Kidney (tissue), 14 donors: ENCODE results near the gene ZNF627. TPM values are rescaled to one million over a fixed set of nuclear protein-coding genes. Genes with fewer than 3 reads are reported as not detected.
"Not testable (repeated sequence)": the region's sequence is repeated elsewhere in the genome, so short reads cannot be mapped to it uniquely, and the experiment has no call there.

ENCODE experiments used
- DNase-seq, 5 donors: peaks; one replicate each; pipeline ENCODE4 v3.0.0-alpha.2; 2013 to 2020
- FAIRE-seq: peaks from 2 replicates; lab custom pipeline; 2012; peaks lifted over from hg19 to GRCh38; lab: Jason Lieb, UNC
- H3K27ac ChIP-seq, 2 donors: one replicate each; pipeline ENCODE4 v1.7.0; 2013; ENCODE audit warnings: low read depth in 2 of 2, low read length in 2 of 2, inconsistent platforms in 1 of 2
- H3K27me3 ChIP-seq: one replicate; pipeline ENCODE4 v1.7.1; 2013; ENCODE audit warnings: low read length, inconsistent platforms; ENCODE audit not compliant: control insufficient read depth, insufficient read depth
- H3K36me3 ChIP-seq, 3 donors: one replicate each; pipeline versions ENCODE4 v1.7.0 to v1.7.1; 2013; ENCODE audit warnings: low read length in 3 of 3, control low read depth in 1 of 3, inconsistent platforms in 1 of 3; ENCODE audit not compliant: insufficient read depth in 3 of 3, control insufficient read depth in 2 of 3
- H3K4me1 ChIP-seq, 3 donors: one replicate each; pipeline versions ENCODE4 v1.7.0 to v1.7.1; 2013; ENCODE audit warnings: low read length in 3 of 3, inconsistent platforms in 1 of 3, low read depth in 1 of 3; ENCODE audit not compliant: control insufficient read depth in 2 of 3, insufficient read depth in 2 of 3
- H3K4me3 ChIP-seq, 3 donors: one replicate each; pipeline versions ENCODE4 v1.7.0 to v1.8.1; 2013; ENCODE audit warnings: low read length in 3 of 3, control low read depth in 1 of 3, inconsistent platforms in 1 of 3
- H3K9ac ChIP-seq, 3 donors: one replicate each; pipeline versions ENCODE4 v1.7.0 to v1.7.1; 2013; ENCODE audit warnings: low read length in 3 of 3, control low read depth in 1 of 3, inconsistent platforms in 1 of 3
- H3K9me3 ChIP-seq, 3 donors: one replicate each; pipeline versions ENCODE4 v1.7.0 to v1.7.1; 2013; ENCODE audit warnings: low read length in 3 of 3, control low read depth in 1 of 3, inconsistent platforms in 1 of 3; ENCODE audit not compliant: control insufficient read depth in 2 of 3, insufficient read depth in 1 of 3
- intact Hi-C: fragments of 100-400 bp; cut with DNase I; formaldehyde crosslinking; loops from one replicate; pipeline ENCODE4 v1.11.1; 2022
- polyA plus RNA-seq: library from polyadenylated mRNA; stranded (reverse); fragments of 350-450 nt; fragmentation: Illumina TruSeq; extraction: RNeasy Lipid Tissue Mini Kit (QIAGEN cat#74804); gene quantifications from one replicate; pipeline ENCODE4 v1.2.3, GENCODE V29; 2014; ENCODE audit warnings: low read depth, low replicate concordance; ENCODE audit not compliant: insufficient read depth
- total RNA-seq: library from RNA; stranded (reverse); fragmentation: NEBNext Ultra II Directional; extraction: Animal tissue kit (Norgen Biotek cat#: 25700); gene quantifications from one replicate; pipeline ENCODE4 v1.2.1, GENCODE V29; 2021
- TF ChIP-seq, protein P1 (sequence below): IDR thresholded peaks from 3 replicates; pipeline ENCODE4 v1.5.1; 2012; ENCODE audit warnings: mild to moderate bottlenecking, moderate library complexity, borderline replicate concordance; ENCODE audit not compliant: insufficient read depth; ENCODE audit errors: extremely low read depth
- donor health status: control.
- donor health status: control.
- donor health status: control.
- donor health status: control.
- donor health status: control.
- donor health status: DM: yes; HTN: yes; CAD: no.
- donor health status: Normal renal cell carcinoma (clear cell type).

Gene ZNF627
- total and polyA plus RNA-seq, 2 donors from 2014 or later = 8.4 to 20.8 TPM

DNA sequence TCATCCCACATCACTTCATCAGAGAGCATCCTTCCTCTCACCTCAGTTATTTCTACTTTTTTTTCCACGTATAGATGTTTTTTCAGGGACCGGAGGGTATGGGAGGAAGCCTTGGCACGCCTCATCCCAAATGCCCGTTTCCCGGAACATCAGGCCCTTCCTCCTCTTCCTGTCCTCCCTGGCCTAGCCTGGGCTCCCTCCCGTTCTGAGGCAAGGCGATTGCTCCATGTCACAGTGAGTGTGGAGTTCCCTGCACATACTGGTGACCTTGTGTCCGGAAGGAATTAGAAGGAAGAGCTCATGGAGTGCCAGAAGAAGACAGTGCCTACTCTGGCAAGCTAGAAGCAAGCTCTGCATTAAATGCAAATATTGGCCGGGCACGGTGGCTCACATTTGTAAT, 1.1 kb upstream of the ZNF627 start:
- no peaks in the 10 kb centered on the region for H3K4me1 ChIP-seq
- peak in 1 of 5 donors; percentile 23 for DNase-seq
- intact Hi-C loops = no loop called here
- H3K36me3 ChIP-seq = peaks cover 0 to 2% (median 0%) of the 10 kb centered on the region in 3 donors
- TF ChIP-seq, protein P1, sequence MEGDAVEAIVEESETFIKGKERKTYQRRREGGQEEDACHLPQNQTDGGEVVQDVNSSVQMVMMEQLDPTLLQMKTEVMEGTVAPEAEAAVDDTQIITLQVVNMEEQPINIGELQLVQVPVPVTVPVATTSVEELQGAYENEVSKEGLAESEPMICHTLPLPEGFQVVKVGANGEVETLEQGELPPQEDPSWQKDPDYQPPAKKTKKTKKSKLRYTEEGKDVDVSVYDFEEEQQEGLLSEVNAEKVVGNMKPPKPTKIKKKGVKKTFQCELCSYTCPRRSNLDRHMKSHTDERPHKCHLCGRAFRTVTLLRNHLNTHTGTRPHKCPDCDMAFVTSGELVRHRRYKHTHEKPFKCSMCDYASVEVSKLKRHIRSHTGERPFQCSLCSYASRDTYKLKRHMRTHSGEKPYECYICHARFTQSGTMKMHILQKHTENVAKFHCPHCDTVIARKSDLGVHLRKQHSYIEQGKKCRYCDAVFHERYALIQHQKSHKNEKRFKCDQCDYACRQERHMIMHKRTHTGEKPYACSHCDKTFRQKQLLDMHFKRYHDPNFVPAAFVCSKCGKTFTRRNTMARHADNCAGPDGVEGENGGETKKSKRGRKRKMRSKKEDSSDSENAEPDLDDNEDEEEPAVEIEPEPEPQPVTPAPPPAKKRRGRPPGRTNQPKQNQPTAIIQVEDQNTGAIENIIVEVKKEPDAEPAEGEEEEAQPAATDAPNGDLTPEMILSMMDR = no peak
- H3K27me3 ChIP-seq = no peaks in the 10 kb centered on the region
- FAIRE-seq = no peak
- no peaks in the 10 kb centered on the region for H3K9me3 ChIP-seq
- H3K4me3 ChIP-seq = no peak overlapping the region
- H3K9ac ChIP-seq = no peak overlapping the region
- no peak overlapping the region for H3K27ac ChIP-seq

DNA sequence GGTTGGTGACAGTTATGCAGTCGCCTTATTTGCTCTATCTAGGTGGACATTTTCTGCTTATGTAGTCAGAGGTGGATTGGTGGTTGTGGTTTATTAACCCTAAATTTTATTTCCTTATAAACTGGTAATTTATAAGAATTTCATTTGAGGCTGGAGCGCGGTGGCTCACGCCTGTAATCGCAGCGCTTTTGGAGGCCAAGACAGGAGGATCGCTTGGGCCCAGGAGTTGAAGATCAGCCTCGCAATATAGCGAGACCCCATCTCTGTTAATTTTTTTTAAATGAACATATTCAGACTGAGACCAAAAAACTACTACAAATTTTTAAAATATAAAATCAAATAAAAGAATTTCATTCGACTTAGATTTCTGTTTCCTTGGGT, 810 bp downstream of the ZNF627 start:
- peak overlapping the region; percentile 80 to 91 (median 85) for H3K9ac ChIP-seq
- TF ChIP-seq, protein P1 = no peak
- H3K9me3 ChIP-seq = no peaks in the 10 kb centered on the region
- peaks cover 0 to 2% (median 0%) of the 10 kb centered on the region in 3 donors for H3K36me3 ChIP-seq
- H3K4me3 ChIP-seq = peak overlapping the region; percentile 81 to 96 (median 82)
- peak overlapping the region in 1 of 2 donors; percentile 99 for H3K27ac ChIP-seq
- no peak for FAIRE-seq
- intact Hi-C loops = no loop called here
- no peaks in the 10 kb centered on the region for H3K27me3 ChIP-seq
- no peak for DNase-seq
- H3K4me1 ChIP-seq = no peaks in the 10 kb centered on the region

DNA sequence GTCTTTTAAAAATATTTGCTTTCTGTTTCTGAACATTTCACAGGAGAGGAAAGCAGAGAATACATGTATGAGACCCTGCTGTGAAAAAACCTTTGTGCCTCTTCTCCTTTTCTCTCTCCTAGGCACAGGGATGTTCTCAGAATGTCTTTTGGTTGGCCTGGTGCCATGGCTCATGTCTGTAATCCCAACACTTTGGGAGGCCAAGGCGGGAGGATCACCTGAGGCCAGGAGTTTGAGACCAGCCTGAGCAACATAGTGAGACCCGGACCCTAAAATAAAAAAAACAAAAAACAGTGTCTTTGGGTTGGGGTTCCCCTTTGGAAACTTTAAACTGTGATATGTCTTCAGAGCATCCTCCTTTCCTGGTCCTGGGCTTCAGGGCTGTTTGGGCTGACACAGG, 1.5 kb downstream of the ZNF627 start:
- no peaks in the 10 kb centered on the region for H3K27me3 ChIP-seq
- no peaks in the 10 kb centered on the region for H3K9me3 ChIP-seq
- FAIRE-seq (no peak), DNase-seq (no peak)
- H3K9ac ChIP-seq = peak overlapping the region in 1 of 3 donors; percentile 34
- no peak overlapping the region for H3K27ac ChIP-seq
- no peaks in the 10 kb centered on the region for H3K4me1 ChIP-seq
- intact Hi-C loops = no loop called here
- peak overlapping the region in 2 of 3 donors; percentile 81 to 96 for H3K4me3 ChIP-seq
- H3K36me3 ChIP-seq = peaks cover 0 to 2% (median 0%) of the 10 kb centered on the region in 3 donors
- TF ChIP-seq, protein P1 = no peak

DNA sequence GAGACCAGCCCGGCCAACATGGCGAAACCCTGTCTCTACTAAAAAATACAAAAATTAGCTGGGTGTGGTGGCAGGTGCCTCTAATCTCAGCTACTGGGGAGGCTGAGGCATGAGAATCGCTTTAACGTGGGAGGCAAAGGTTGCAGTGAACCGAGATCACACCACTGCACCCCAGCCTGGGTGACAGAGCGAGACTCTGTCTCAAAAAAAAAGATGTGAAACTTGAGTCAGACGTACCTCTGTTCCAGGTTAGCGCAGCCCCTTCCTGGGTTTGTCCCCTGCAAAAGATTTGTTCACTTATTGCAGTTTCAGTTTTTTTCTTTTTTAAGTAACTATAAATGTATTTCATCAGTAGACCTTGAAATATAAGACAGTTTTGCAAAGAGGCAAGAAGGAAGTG, 2.4 kb downstream of the ZNF627 start:
- H3K9ac ChIP-seq, H3K4me1 ChIP-seq, H3K4me3 ChIP-seq, H3K9me3 ChIP-seq, H3K36me3 ChIP-seq, H3K27ac ChIP-seq, H3K27me3 ChIP-seq, intact Hi-C loops, DNase-seq, FAIRE-seq: not testable (repeated sequence)
